GM21786 (cell line): ENCODE results near the gene TSPAN10.

ENCODE experiments used
- ATAC-seq: cut with Tn5 transposase; IDR thresholded peaks from one replicate; pipeline ENCODE4 v1.9.1; 2021; ENCODE audit not compliant: unreplicated experiment

Gene TSPAN10

DNA sequence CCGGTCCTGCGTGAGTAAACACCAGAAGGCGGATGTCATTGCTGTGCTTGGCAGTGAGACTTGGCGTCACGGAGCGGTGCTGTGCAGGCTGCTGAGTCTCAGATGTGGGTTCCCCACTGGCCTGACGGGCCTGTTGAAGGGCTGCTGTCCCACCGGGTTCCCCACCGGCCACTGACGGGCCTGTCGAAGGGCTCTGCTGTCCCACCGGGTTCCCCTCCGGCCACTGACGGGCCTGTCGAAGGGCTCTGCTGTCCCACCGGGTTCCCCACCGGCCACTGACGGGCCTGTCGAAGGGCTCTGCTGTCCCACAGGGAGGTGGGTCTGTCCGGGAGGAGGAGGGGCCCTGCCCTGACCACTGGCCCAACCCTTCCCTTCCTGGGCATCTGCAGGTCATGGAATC is 49.6 kb downstream of the TSPAN10 start:
- no peak for ATAC-seq

DNA sequence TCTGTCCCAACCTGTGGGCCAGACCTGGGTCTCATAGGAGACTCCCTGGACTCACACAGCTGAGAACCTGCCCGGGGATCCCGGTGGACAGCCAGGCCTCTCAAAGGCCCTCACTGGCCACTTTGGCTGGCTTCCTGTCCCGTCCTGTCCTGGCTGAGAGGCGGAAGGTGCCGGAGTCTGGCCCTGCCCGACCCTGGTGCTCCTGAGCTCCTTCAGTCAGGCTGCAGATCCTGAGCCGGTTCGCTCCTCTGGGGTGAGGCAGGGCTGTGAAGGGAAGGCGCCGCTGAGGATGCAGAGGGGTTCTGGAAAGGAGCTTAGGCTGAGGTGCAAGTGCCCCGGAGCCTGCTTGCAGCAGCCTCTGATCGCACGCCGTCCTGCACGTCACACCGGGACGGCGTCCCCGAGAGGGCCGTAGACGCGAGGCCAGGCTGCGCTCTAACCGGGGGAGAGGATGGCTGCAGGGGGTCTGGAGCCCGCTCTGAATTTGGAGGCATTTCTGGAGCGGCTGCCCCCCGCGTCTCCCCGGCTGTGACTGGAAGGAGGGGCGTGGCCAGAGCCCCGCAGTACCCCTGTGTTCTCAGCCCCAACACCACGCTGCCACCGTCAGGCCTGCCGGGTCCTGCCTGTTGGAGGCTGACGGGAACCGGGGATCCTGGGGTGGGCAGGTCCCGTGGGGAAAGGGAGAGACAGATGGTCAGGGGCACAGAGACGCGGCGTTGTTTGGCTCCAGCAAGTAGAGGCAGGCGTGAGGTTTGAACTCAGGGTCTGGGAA is 51.0 kb downstream of the TSPAN10 start:
- ATAC-seq = no peak

DNA sequence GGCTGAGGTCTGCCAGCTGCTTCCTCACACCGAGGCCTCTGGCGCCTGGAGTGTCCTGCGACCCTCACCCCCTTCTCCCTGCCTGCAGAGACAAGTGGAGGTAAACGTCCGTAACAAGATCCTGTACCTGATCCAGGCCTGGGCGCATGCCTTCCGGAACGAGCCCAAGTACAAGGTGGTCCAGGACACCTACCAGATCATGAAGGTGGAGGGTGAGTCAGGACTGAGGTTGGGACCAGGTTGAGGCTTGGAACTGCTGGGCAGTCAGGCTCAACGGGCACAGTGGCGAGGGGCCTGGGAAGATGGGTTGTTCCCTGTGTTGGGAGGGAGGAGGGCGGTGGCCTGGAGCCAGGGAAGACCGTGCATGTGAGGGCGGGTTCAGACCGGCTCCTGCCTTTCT is 51.6 kb downstream of the TSPAN10 start:
- no peak for ATAC-seq

DNA sequence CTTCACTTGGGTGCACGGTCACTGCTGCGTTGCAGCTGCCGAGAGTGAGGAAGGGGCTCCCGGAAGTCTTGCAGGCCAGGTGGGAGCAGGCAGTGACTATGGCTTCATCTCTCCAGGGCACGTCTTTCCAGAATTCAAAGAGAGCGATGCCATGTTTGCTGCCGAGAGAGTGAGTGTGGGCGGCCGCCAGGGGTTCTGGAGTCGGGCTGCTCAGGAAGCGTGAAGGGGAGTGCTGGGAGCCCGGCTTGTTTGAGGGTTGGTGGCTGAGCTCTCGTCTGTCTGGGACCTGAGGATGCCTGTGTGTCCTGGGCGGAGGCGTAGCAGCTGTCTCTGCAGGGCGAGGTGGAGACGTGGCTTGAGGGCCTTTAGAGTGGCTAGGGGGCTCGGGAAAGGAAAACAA is 53.1 kb downstream of the TSPAN10 start:
- no peak for ATAC-seq

DNA sequence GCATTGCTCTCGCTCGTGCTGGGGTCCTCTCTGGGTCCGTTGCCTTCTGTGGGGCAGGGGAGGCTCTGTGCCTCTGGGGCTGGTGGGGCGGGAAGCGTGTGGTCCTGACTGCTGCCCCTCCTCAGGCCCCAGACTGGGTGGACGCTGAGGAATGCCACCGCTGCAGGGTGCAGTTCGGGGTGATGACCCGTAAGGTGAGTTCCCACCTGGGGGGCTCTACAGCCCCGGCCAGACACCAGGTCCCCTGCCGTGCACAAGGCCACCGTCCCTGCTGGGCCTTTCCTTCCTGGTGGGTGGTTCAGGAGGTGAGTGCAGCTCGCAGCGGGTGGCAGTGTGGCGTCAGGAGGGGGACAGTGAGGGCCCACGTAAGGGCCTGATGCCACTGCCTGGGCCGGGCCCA is 53.6 kb downstream of the TSPAN10 start:
- ATAC-seq = no peak

DNA sequence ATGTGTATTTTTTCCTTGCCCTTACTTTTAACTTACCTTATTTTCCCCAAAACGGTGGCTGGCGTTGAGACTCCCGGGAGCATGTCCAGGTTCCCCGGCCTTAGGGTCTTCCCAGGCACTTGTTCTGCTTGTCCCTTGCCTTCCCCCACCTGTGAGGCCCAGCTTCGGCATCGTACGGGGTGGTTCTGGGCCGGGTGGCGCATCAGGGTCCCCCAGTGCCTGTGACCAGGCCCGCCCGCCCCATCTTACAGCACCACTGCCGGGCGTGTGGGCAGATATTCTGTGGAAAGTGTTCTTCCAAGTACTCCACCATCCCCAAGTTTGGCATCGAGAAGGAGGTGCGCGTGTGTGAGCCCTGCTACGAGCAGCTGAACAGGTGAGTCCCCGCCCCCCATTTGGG is 54.2 kb downstream of the TSPAN10 start:
- ATAC-seq = no peak

DNA sequence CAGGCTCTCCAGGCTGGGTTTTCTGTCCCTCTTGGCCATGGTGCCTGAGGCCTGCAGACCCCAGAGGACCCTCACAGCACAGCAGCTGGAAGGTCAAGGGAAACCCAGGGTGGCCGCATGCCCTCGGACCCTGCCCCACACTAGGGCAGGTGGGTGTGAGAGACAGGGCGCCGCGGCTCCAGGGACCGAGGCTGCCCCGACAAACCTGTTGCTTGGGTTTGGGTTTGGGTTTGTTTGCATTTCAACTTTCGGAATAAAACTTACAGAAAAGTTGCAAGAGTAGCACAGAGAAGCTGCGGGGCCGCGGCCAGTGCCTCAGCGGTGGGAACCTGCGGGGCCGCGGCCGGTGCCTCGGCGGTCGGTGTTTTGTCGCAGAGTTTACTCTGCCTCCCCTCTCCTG is 54.6 kb downstream of the TSPAN10 start:
- no peak for ATAC-seq

DNA sequence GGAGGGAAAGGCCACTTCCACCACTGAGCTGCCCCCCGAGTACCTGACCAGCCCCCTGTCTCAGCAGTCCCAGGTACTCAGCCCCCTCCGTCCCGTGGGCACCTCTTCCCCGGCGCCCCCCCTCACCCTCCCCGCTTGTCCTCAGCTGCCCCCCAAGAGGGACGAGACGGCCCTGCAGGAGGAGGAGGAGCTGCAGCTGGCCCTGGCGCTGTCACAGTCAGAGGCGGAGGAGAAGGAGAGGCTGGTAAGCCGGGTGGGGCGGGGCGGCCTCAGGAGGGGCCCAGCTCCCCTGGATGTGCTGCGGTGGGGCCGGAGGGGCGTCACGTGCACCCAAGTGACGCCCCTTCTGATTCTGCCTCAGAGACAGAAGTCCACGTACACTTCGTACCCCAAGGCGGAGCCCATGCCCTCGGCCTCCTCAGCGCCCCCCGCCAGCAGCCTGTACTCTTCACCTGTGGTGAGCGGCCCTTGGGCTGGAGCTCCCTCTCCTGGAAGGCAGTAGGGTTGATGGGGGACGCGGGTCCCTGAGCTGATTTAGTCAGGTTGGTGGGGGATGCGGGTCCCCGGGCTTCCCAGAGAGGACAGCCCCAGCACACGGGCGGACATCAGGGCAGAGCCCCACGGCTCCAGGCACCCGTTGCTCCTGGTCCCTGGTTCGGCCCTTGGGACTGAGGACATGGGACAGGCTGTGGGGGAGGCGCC is 56.7 kb downstream of the TSPAN10 start:
- no peak for ATAC-seq

DNA sequence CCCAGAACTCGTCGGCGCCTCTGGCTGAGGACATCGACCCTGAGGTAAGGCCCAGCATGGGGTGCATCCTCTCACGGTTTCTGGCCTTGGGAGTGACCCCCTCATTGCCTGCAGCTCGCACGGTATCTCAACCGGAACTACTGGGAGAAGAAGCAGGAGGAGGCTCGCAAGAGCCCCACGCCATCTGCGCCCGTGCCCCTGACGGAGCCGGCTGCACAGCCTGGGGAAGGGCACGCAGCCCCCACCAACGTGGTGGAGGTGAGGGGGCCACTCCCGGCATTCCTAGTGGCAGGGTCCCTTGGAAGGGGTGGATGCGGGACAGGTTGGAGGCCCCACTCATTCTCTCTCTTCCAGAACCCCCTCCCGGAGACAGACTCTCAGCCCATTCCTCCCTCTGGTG is 57.8 kb downstream of the TSPAN10 start:
- ATAC-seq = no peak

DNA sequence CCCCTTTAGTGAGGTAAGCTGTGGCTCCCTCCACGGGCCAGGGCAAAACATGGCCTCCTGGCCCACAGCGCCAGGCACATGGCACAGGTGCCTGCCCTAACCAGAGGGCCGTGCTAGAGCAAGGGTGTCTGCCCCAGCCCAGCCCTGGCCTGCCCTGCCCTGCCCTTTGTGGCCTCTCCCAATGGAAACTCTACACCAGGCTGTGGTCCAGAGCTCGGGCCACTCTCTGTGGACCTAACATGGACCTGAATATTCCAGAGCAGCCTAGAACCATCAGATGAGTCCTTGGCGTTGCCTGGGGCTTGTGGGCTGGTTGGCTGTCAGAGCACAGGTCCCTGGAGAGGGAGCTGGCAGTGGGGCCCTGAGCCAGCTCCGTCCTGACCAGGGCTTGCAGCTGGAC is 58.2 kb downstream of the TSPAN10 start:
- ATAC-seq = no peak

DNA sequence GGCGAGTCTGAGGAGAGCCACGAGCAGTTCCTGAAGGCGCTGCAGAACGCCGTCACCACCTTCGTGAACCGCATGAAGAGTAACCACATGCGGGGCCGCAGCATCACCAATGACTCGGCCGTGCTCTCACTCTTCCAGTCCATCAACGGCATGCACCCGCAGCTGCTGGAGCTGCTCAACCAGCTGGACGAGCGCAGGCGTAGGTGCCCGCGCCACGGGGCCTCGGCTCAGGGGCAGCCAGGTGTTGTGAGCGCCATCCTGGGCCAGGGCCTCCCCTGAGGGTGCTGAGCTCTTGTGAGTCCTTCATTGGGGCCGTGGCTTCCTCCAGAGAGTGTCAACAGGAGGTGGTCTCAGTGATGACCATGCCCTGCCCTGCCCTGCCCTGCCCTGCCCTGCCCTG is 58.8 kb downstream of the TSPAN10 start:
- ATAC-seq = no peak

DNA sequence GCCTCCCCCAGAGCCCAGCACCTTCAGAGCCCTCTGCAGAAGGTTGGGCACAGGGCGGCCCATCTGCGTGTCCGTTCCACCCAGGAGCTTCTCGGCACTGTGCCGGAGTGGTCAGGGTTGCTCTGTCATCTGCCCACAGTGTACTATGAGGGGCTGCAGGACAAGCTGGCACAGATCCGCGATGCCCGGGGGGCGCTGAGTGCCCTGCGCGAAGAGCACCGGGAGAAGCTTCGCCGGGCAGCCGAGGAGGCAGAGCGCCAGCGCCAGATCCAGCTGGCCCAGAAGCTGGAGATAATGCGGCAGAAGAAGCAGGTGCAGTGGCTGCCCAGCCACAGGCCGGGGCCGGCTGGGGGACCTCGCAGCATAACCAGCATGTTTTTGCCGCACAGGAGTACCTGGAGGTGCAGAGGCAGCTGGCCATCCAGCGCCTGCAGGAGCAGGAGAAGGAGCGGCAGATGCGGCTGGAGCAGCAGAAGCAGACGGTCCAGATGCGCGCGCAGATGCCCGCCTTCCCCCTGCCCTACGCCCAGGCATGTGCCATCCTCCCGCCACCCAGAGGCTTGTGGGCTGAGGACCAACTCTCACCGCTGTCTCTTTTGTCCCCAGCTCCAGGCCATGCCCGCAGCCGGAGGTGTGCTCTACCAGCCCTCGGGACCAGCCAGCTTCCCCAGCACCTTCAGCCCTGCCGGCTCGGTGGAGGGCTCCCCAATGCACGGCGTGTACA is 59.4 kb downstream of the TSPAN10 start:
- no peak for ATAC-seq

DNA sequence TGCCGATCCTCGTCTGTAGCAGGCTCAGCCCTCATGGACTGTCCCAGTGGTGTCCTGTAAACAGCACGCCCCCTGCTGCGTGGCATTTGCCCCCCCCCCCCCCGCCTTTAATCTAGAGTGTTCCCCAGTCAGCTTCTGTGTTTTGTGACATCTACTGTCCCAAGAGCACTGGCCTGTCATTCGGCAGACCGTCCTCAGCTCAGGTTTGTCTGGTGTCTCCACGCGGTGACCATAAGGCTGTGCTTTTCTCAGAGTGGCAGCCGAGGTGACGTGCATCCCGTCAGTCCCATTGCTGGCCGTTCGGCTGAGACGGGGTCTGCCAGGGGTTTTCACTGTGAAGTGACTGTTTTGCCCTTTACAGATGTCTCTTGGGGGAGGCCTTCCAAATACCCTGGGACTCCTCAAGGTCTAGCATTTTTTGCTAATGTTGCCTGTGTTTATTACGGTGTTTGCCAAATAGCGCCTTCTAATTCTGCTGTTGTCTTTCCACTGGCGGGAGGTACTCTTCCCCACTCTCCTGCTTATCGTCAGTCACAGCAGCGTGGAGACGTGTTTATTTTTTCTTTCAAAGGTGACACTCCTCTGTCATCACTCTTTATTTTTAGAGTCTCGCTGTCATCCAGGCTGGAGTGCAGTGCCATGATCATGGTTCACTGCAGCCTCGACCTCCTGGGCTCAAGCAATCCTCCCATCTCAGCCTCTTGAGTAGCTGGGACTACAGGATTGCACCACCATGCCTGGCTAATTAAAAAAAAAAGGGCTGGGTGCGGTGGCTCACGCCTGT is 60.5 kb downstream of the TSPAN10 start:
- ATAC-seq = no peak
